Panc1 (cell line): ENCODE data around the gene CHMP4A. TPM values are rescaled to one million over a fixed set of nuclear protein-coding genes. Genes with fewer than 3 reads are reported as not detected.

ENCODE experiments used
- ATAC-seq: fragments of 200-7000 bp; cut with Tn5 transposase; 2 replicates; pipeline ENCODE4 v1.9.1; 2020; ENCODE audit warnings: mild to moderate bottlenecking, moderate library complexity
- BruUV-seq: library from RNA; stranded (reverse); fragments of 400-500 nt; replicated peaks from 2 replicates; lab custom pipeline; 2021; lab: Mats Ljungman, UMichigan
- CTCF ChIA-PET: fragments of 300-600 bp; sonication (Branson Sonifier 250); formaldehyde crosslinking; loops from one replicate; lab custom pipeline; 2022; ENCODE audit warnings: antibody characterized with exemption; lab: Charles Lee
- POLR2A ChIA-PET: fragments of 300-600 bp; sonication (Branson Sonifier 250); formaldehyde crosslinking; loops from one replicate; lab custom pipeline; 2022; ENCODE audit warnings: antibody characterized with exemption; lab: Charles Lee
- DNase-seq: peaks from one replicate; pipeline ENCODE4 v3.0.0-alpha.2; 2010; ENCODE audit warnings: low read depth, low spot score
- H3K27ac ChIP-seq: 2 replicates; pipeline ENCODE4 v1.5.1; 2011; ENCODE audit warnings: mild to moderate bottlenecking, low read length, inconsistent platforms
- H3K27me3 ChIP-seq: fragments of 200-500 bp; sonication (Bioruptor generic); 2 replicates; pipeline ENCODE4 v1.6.0; 2014; ENCODE audit warnings: low read length, inconsistent platforms; ENCODE audit not compliant: control insufficient read depth, insufficient read depth
- H3K36me3 ChIP-seq: fragments of 200-500 bp; sonication (Bioruptor generic); 2 replicates; pipeline ENCODE4 v1.5.1; 2014; ENCODE audit warnings: inconsistent platforms, mild to moderate bottlenecking, low read length, moderate library complexity; ENCODE audit not compliant: control insufficient read depth, insufficient read depth
- H3K4me1 ChIP-seq: 2 replicates; pipeline ENCODE4 v1.5.1; 2011; ENCODE audit warnings: inconsistent platforms, mild to moderate bottlenecking, low read length, moderate library complexity; ENCODE audit not compliant: control insufficient read depth, insufficient read depth
- H3K4me3 ChIP-seq, 2 experiments: 2 replicates each; pipeline ENCODE4 v1.5.1; 2011 to 2012; ENCODE audit warnings: low read depth in 2 of 2, low read length in 2 of 2, mild to moderate bottlenecking in 2 of 2, inconsistent platforms in 1 of 2, moderate library complexity in 1 of 2
- H3K9me3 ChIP-seq: fragments of 200-500 bp; sonication (Bioruptor generic); 2 replicates; pipeline ENCODE4 v1.5.1; 2014; ENCODE audit warnings: low read depth, mild to moderate bottlenecking, inconsistent platforms, low read length, moderate library complexity; ENCODE audit not compliant: control insufficient read depth, insufficient read depth
- POLR2AphosphoS5 ChIP-seq: IDR thresholded peaks from 2 replicates; pipeline ENCODE4 v1.6.1; 2012; ENCODE audit warnings: mild to moderate bottlenecking, low read depth, low read length, moderate library complexity
- SIN3A ChIP-seq: IDR thresholded peaks from 2 replicates; pipeline ENCODE4 v1.6.1; 2012; ENCODE audit warnings: low read depth, mild to moderate bottlenecking, low read length, moderate library complexity, borderline replicate concordance; ENCODE audit not compliant: insufficient read depth
- TCF7L2 ChIP-seq: IDR thresholded peaks from 2 replicates; pipeline ENCODE4 v1.6.1; 2011; ENCODE audit warnings: mild to moderate bottlenecking, low read depth, low read length, inconsistent platforms
- in situ Hi-C: cut with HindIII; loops from 2 replicates; pipeline ENCODE4 v1.10.0; 2016; ENCODE audit warnings: low sequenced_read_pairs, low pct_unique_long_range_greater_than_20kb
- intact Hi-C: fragments of 100-400 bp; cut with micrococcal nuclease; formaldehyde crosslinking; loops from one replicate; pipeline ENCODE4 v1.10.0; 2022; ENCODE audit not compliant: unreplicated experiment
- total RNA-seq: library from RNA; stranded (reverse); gene quantifications from one replicate; pipeline ENCODE4 v1.2.1, GENCODE V29; 2021; ENCODE audit not compliant: unreplicated experiment
- TF ChIP-seq, protein P1 (sequence below): fragments of 450-650 bp; IDR thresholded peaks from 2 replicates; pipeline ENCODE4 v1.5.1; 2017; ENCODE audit warnings: mild to moderate bottlenecking
- TF ChIP-seq, protein P2 (sequence below), 2 experiments: IDR thresholded peaks; 2 replicates each; pipeline ENCODE4 v1.6.1; 2011 to 2012; ENCODE audit warnings: low read depth in 2 of 2, control low read depth in 1 of 2, low read length in 1 of 2, mild to moderate bottlenecking in 1 of 2, moderate library complexity in 1 of 2; ENCODE audit not compliant: insufficient read depth in 1 of 2

The CHMP4A gene
- total RNA-seq, 1 experiment from 2014 or later: 42.4 TPM

DNA sequence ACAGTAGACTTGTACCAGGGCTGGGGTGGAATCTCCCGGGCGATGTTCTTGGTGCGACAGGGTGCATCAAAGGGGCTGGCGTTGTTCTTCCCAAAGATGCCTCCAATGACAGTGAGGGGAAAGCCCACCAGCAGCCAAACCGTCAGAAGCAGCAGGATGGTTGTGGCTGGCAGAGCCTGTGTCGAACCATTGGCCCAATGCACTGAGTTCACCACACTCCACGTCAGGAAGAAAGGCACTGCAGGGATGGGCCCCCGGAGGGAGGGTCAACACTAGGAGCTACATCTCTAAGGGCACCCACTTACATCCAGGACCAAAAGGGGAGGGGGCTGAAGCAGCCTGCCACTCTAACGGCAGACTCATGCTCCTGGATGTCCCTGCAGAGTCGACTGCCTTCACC is 22.9 kb downstream of the CHMP4A start:
- Histone ChIP-seq H3K4me1 (peaks cover 10% of the 10 kb centered on the region; the same call in 1 of the 2 replicates), H3K9me3 (no peaks in the 10 kb centered on the region), H3K36me3 (peaks cover under 1% of the 10 kb centered on the region; the same call in 1 of the 2 replicates), H3K4me3 (no peak overlapping the region), H3K27me3 (no peaks in the 10 kb centered on the region), H3K27ac (no peak overlapping the region)
- in situ Hi-C loops: no loop called here
- DNase-seq (no peak), ATAC-seq (no peak)
- ChIA-PET POLR2A (no interaction called here), CTCF (no interaction called here)
- no TSS peak for BruUV-seq
- intact Hi-C loops: no loop called here
- TF ChIP-seq SIN3A: no peak
- TF ChIP-seq TCF7L2: no peak

DNA sequence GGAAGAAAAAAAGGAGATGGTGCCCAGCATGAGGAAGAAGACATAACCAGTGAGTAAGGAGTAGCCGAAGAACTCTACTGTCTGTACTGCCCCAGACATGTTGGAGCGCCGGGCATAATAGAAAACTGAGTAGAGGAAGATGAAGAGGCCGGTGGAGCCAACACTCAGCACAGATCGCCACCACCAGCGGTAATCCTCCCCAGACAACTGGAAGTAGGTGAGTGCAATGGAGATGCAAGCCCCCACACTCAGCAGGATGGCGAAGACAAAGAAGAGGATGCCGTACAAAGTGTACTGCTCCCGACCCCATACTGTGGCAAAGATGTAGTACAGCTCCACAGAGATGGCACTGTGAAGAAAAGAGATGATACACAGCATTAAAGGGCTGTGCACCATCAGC is 23.8 kb downstream of the CHMP4A start:
- BruUV-seq: no TSS peak
- CTCF ChIA-PET: no interaction called here
- intact Hi-C loops: no loop called here
- peaks cover 10% of the 10 kb centered on the region; the same call in 1 of the 2 replicates for H3K4me1 ChIP-seq
- ATAC-seq: no peak
- H3K4me3 ChIP-seq: no peak overlapping the region; a peak in 2 of 4 replicates
- POLR2A ChIA-PET: interaction anchor here (1.0 kb wide), 1 partner anchor 53 kb away, joined by 6 read pairs; the partner anchor contains the start of gene TINF2
- H3K27ac ChIP-seq: peak overlapping the region; percentile 83; the same call in 1 of the 2 replicates
- in situ Hi-C loops: no loop called here
- TF ChIP-seq SIN3A (no peak), POLR2AphosphoS5 (no peak), TCF7L2 (no peak)
- TF ChIP-seq, protein P1, sequence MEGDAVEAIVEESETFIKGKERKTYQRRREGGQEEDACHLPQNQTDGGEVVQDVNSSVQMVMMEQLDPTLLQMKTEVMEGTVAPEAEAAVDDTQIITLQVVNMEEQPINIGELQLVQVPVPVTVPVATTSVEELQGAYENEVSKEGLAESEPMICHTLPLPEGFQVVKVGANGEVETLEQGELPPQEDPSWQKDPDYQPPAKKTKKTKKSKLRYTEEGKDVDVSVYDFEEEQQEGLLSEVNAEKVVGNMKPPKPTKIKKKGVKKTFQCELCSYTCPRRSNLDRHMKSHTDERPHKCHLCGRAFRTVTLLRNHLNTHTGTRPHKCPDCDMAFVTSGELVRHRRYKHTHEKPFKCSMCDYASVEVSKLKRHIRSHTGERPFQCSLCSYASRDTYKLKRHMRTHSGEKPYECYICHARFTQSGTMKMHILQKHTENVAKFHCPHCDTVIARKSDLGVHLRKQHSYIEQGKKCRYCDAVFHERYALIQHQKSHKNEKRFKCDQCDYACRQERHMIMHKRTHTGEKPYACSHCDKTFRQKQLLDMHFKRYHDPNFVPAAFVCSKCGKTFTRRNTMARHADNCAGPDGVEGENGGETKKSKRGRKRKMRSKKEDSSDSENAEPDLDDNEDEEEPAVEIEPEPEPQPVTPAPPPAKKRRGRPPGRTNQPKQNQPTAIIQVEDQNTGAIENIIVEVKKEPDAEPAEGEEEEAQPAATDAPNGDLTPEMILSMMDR: no peak
- TF ChIP-seq, protein P2, sequence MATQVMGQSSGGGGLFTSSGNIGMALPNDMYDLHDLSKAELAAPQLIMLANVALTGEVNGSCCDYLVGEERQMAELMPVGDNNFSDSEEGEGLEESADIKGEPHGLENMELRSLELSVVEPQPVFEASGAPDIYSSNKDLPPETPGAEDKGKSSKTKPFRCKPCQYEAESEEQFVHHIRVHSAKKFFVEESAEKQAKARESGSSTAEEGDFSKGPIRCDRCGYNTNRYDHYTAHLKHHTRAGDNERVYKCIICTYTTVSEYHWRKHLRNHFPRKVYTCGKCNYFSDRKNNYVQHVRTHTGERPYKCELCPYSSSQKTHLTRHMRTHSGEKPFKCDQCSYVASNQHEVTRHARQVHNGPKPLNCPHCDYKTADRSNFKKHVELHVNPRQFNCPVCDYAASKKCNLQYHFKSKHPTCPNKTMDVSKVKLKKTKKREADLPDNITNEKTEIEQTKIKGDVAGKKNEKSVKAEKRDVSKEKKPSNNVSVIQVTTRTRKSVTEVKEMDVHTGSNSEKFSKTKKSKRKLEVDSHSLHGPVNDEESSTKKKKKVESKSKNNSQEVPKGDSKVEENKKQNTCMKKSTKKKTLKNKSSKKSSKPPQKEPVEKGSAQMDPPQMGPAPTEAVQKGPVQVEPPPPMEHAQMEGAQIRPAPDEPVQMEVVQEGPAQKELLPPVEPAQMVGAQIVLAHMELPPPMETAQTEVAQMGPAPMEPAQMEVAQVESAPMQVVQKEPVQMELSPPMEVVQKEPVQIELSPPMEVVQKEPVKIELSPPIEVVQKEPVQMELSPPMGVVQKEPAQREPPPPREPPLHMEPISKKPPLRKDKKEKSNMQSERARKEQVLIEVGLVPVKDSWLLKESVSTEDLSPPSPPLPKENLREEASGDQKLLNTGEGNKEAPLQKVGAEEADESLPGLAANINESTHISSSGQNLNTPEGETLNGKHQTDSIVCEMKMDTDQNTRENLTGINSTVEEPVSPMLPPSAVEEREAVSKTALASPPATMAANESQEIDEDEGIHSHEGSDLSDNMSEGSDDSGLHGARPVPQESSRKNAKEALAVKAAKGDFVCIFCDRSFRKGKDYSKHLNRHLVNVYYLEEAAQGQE (IDR thresholded peaks at IDR 0.05; ENCODE audit: insufficient read depth in 1 of 2, low read depth in 2 of 2, low read length in 1 of 2): no peak
- H3K9me3 ChIP-seq: no peaks in the 10 kb centered on the region
- no peaks in the 10 kb centered on the region for H3K27me3 ChIP-seq
- DNase-seq: no peak
- peaks cover 2% of the 10 kb centered on the region; the same call in 1 of the 2 replicates for H3K36me3 ChIP-seq

DNA sequence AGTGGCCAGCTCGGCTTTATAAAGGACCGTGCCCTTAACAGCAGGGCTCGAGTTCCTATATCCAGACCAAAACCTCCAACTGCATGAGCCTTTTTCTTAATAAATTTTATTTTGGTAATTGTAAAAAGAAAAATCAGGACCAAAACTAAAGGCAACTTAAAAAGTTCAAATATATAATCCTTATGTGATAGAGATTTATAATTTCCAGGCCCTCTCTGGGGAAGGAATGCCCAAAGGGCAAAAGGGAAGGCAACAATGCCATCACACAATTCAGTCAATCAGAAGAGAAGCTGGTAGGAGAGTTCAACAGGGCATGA is 24.3 kb downstream of the CHMP4A start:
- in situ Hi-C loops: no loop called here

More for the DNA sequence above, 24.3 kb downstream of the CHMP4A start:
- H3K36me3 ChIP-seq: peaks cover 2% of the 10 kb centered on the region; the same call in 1 of the 2 replicates
- H3K27me3 ChIP-seq: no peaks in the 10 kb centered on the region
- TF ChIP-seq TCF7L2 (no peak), POLR2AphosphoS5 (no peak), SIN3A (no peak)
- TF ChIP-seq, protein P1: no peak
- TF ChIP-seq, protein P2 (IDR thresholded peaks at IDR 0.05; ENCODE audit: insufficient read depth in 1 of 2, low read depth in 2 of 2, low read length in 1 of 2): no peak
- H3K27ac ChIP-seq: peak overlapping the region; percentile 83
- POLR2A ChIA-PET: interaction anchor here (1.0 kb wide), 1 partner anchor 53 kb away, joined by 6 read pairs; the partner anchor contains the start of gene TINF2
- peak overlapping the region; percentile 81 to 82 for H3K4me3 ChIP-seq
- CTCF ChIA-PET: no interaction called here
- TSS peak; percentile 83 for BruUV-seq
- H3K9me3 ChIP-seq: no peaks in the 10 kb centered on the region
- ATAC-seq: no peak
- no peak for DNase-seq
- intact Hi-C loops: no loop called here
- peaks cover 10% of the 10 kb centered on the region; the same call in 1 of the 2 replicates for H3K4me1 ChIP-seq
